CD4-positive, alpha-beta T cell treated with Interleukin-15 for 1 hour (primary cell): ENCODE data around the gene GLS2.

Source experiments
- DNase-seq: peaks from one replicate; pipeline ENCODE4 v3.0.0-alpha.2; 2020

The GLS2 gene

GRCh38 chr12:56437430-56438176, 50.4 kb downstream of the GLS2 start:
- DNase-seq, result no peak

- no peak for DNase-seq
Observed at GRCh38 chr12:56434828-56435227, 53.1 kb downstream of the GLS2 start.

GRCh38 chr12:56431850-56432249, 56.1 kb downstream of the GLS2 start:
- no peak for DNase-seq

GRCh38 chr12:56431288-56431687, 56.7 kb downstream of the GLS2 start:
- no peak for DNase-seq

GRCh38 chr12:56425940-56426438, 62.0 kb downstream of the GLS2 start:
- no peak for DNase-seq

- DNase-seq, result no peak
Observed at GRCh38 chr12:56425193-56425592, 62.8 kb downstream of the GLS2 start.
